Smooth muscle cell of the coronary artery (primary cell): Measurements from ENCODE around the gene NEURL1B. TPM values are rescaled to one million over a fixed set of nuclear protein-coding genes. Genes with fewer than 3 reads are reported as not detected.

Experiments used
- total RNA-seq: library from RNA; depleted of rRNA; stranded (reverse); fragments of >200 nt; gene quantifications from 2 replicates; pipeline ENCODE4 v1.2.3, GENCODE V29; 2014; ENCODE audit warnings: low replicate concordance

The NEURL1B gene, protein sequence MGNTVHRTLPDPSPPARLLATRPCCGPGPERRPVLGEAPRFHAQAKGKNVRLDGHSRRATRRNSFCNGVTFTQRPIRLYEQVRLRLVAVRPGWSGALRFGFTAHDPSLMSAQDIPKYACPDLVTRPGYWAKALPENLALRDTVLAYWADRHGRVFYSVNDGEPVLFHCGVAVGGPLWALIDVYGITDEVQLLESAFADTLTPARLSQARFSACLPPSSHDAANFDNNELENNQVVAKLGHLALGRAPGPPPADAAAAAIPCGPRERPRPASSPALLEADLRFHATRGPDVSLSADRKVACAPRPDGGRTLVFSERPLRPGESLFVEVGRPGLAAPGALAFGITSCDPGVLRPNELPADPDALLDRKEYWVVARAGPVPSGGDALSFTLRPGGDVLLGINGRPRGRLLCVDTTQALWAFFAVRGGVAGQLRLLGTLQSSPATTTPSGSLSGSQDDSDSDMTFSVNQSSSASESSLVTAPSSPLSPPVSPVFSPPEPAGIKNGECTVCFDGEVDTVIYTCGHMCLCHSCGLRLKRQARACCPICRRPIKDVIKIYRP
- 0.30 and 1.1 TPM in 2 replicates for total RNA-seq

GRCh38 chr5:172640822-172641358 is at the start of gene NEURL1B:
Gene NEURL1B, plus strand, starts transcription at chr5:172641263. Its CDS starts 144 bp downstream, at chr5:172641407.

Other genes starting within 250 kb of the NEURL1B start
- gene SH3PXD2B, start 186.7 kb upstream of the NEURL1B start, total RNA-seq, result 17.4 and 38.6 TPM in 2 replicates
- gene DUSP1, start 129.9 kb downstream of the NEURL1B start, total RNA-seq, result 41.5 and 80.1 TPM in 2 replicates
- gene ERGIC1, start 193.0 kb downstream of the NEURL1B start, total RNA-seq, result 114 and 220 TPM in 2 replicates